Activated T-helper 2 cell treated with anti-CD3 and anti-CD28 coated beads, Interferon-gamma antibody, Interleukin-2, Interleukin-4, amounts not matched to agents 10 μg/mL and 5 μg/mL and 100 μg/mL, durations not matched to agents 14 hours and 24 hours and 36 hours (primary cell): ENCODE data around the gene BMP8B. TPM values are rescaled to one million over a fixed set of nuclear protein-coding genes. Genes with fewer than 3 reads are reported as not detected.
"Not testable (repeated sequence)": the region's sequence is repeated elsewhere in the genome, so short reads cannot be mapped to it uniquely, and the experiment has no call there.

Experiments used
- DNase-seq: peaks from one replicate; pipeline ENCODE4 v3.0.0; 2021; ENCODE audit warnings: low spot score
- H3K27ac Mint-ChIP-seq: one replicate; pipeline ENCODE4 v1.8.0; 2021; ENCODE audit warnings: mixed read lengths
- H3K27me3 Mint-ChIP-seq: one replicate; pipeline ENCODE4 v1.8.0; 2021; ENCODE audit warnings: low read depth, mixed read lengths
- H3K36me3 Mint-ChIP-seq: one replicate; pipeline ENCODE4 v1.8.0; 2021; ENCODE audit warnings: low read depth, mixed read lengths
- H3K4me1 Mint-ChIP-seq: one replicate; pipeline ENCODE4 v1.8.0; 2021; ENCODE audit warnings: low read depth, mixed read lengths
- H3K4me3 Mint-ChIP-seq: one replicate; pipeline ENCODE4 v1.8.0; 2021; ENCODE audit warnings: low read depth, mild to moderate bottlenecking, moderate library complexity, mixed read lengths
- H3K9me3 Mint-ChIP-seq: one replicate; pipeline ENCODE4 v1.8.0; 2021; ENCODE audit warnings: mixed read lengths
- intact Hi-C: fragments of 100-400 bp; cut with micrococcal nuclease; formaldehyde crosslinking; loops from one replicate; pipeline ENCODE4 v1.15.1; 2023
- total RNA-seq: library from RNA; stranded (reverse); gene quantifications from 2 replicates; pipeline ENCODE4 v1.2.3, GENCODE V29; 2022

The BMP8B gene
- total RNA-seq, 1 donor from 2014 or later: 1.9 TPM

DNA sequence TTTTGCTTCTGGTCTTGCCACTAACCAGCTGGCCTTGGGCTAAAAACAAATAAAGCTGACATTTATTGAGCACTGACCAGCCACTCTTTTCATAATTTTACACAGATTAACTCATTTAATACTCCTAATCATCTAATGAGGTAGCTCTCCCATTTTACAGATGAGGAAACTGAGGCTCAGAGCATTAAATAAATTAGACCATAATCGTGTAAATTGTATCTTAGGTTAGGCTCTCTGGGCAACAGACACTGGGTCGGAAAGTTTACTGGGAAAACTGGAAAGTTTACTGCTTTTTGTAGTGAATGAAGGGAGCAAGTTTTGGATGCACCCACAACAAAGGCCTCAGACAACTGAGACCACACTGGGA, 7.3 kb downstream of the BMP8B start:
- H3K9me3 Mint-ChIP-seq: no peaks in the 10 kb centered on the region
- intact Hi-C loops: no loop called here
- H3K36me3 Mint-ChIP-seq: no peaks in the 10 kb centered on the region

DNA sequence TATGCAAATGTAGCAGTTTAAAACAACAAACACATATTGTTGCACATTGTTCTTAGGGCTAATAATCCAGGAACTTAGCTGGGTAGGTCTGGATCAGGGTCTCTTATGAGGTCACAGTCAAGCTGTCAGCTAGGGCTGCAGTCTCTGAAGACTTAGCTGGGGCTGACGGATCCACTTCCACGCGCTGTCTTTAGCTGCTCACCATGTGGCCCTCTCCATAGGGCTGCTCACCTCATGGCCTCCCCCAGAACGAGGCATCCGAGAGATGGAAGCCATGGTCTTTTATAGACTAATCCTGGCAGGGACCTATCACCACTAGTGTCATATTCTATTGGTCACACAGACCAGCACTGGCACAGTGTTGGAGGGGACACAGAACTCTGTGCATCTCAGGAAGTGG, 8.8 kb downstream of the BMP8B start:
- Mint-ChIP-seq H3K4me1 (no peaks in the 10 kb centered on the region), H3K36me3 (no peaks in the 10 kb centered on the region), H3K9me3 (no peaks in the 10 kb centered on the region), H3K27ac (no peak overlapping the region), H3K27me3 (peaks cover 9% of the 10 kb centered on the region), H3K4me3 (no peak overlapping the region)
- DNase-seq: no peak
- intact Hi-C loops: no loop called here

More for the DNA sequence above, 7.3 kb downstream of the BMP8B start:
- no peak for DNase-seq
- Mint-ChIP-seq H3K27me3 (peaks cover 12% of the 10 kb centered on the region), H3K4me3 (no peak overlapping the region), H3K4me1 (no peaks in the 10 kb centered on the region), H3K27ac (no peak overlapping the region)

DNA sequence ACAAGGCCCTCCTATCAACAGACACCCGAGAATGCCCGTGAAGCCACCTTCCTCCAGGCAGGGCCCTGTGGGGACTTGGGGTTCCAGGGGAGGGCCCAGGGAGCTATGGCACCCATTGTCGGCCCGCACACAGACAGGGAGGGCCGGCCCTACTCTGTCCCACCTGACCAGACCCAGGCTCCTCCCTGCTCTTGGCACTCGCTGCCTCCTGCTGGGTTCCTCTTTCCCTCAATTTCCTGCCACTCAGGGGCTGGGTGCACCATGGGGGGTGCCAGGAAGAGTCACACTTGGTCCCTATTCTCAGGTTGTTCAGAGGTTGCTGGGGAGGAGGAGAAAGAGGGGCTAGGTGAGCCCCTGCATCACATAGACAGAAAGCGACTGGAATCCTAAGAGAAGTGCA, 9.5 kb downstream of the BMP8B start:
- intact Hi-C loops: no loop called here
- Mint-ChIP-seq H3K4me1 (no peaks in the 10 kb centered on the region), H3K4me3 (no peak overlapping the region), H3K27ac (no peak overlapping the region), H3K9me3 (no peaks in the 10 kb centered on the region), H3K36me3 (no peaks in the 10 kb centered on the region), H3K27me3 (peaks cover 9% of the 10 kb centered on the region)
- DNase-seq: no peak

DNA sequence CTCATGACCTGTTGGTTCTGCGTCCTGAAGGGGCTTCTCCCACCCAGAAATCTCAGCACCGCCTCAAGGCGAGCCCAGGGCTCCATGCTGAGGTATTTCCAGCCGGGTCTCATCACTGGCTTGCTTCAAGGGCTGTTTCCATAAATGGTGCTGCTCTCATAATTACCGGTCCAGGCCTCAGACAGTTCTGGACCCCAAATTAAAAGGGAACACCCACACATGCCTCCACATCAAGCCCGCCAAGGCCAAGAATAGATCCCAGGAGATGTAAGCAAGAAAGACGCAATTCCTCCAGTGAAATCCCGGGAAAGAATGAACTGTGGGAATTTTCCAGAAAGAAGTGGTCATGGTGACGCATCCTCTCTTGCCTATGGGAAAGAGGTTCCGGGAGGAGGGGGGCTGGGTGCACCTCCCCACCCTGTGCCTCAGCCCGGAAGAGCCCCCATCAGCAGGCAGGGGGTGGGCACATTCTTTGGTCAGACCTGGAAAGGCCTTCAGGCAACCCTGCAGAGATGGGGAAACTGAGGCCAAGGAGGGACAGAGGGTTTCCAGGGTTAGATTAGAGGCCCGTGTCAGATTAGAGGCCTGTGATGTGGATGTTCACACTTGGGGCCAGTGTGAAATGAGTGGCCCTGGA, 10.1 kb downstream of the BMP8B start:
- H3K27me3 Mint-ChIP-seq, H3K27ac Mint-ChIP-seq, H3K9me3 Mint-ChIP-seq, H3K36me3 Mint-ChIP-seq, DNase-seq, intact Hi-C loops, H3K4me3 Mint-ChIP-seq, H3K4me1 Mint-ChIP-seq: not testable (repeated sequence)

DNA sequence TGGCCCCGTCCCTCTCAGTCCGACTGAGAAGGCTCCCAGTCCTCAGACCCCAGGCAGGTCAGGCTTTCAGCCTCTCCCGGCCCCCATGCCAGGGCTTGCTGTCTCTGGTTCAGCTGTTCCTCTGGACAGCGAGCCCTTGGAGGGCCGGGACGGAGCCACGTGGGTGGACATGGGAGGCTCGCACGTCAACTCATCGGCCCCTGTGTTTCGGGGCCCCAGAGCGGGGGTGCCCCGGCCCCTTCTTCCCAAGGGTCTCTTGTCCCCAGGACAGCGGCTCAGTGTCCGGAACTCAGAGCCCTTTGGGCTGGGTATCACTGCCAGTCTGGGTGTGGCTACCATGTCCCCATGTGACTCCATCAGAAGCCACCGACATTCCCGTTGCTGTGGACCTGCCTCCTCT, 10.8 kb downstream of the BMP8B start:
- H3K4me1 Mint-ChIP-seq, H3K4me3 Mint-ChIP-seq, H3K27ac Mint-ChIP-seq, DNase-seq, H3K9me3 Mint-ChIP-seq, intact Hi-C loops, H3K27me3 Mint-ChIP-seq, H3K36me3 Mint-ChIP-seq: not testable (repeated sequence)

DNA sequence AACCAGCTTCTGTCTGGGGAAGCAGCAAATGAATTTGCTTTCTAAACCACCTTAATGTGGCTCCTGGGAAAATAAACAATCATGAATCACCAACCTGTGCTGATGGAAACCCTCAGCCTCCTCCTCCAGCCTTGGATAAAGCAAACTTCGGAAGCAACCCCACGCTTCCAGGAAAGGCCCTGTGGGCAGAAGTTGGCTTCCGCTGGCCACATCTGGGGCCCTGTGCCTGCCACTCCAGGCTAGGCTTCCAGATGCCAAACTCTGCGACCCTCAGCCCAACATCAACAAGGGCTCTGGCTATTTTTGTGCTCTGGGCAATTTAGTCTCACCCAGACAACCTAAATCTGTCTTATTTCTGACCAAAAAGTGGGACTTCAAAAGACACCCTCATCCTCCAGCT, 11.4 kb downstream of the BMP8B start:
- Mint-ChIP-seq H3K4me3 (no peak overlapping the region), H3K36me3 (no peaks in the 10 kb centered on the region), H3K4me1 (no peaks in the 10 kb centered on the region), H3K27ac (no peak overlapping the region), H3K27me3 (peaks cover 7% of the 10 kb centered on the region), H3K9me3 (no peaks in the 10 kb centered on the region)
- intact Hi-C loops: no loop called here
- DNase-seq: no peak

DNA sequence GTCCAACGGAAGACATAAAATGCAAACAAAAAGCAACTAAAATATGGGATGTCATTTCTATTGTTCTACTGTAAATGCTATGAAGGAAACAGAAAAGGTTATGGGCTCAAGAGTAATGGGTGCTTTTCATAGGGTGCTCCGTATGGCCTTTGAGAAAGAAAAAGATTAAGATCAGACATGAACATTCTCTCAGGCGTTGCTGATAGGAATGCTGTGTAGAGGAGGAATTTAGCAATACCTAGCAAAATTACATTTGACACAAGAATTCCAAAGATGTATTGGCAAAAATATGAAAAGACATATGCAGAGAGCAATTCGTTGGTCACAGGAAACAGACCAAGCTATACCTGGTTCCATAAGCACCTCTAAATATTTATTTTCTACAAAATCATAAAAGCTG, 11.8 kb downstream of the BMP8B start:
- Mint-ChIP-seq H3K9me3 (no peaks in the 10 kb centered on the region), H3K4me1 (no peaks in the 10 kb centered on the region), H3K4me3 (no peak overlapping the region), H3K36me3 (no peaks in the 10 kb centered on the region), H3K27me3 (peaks cover 7% of the 10 kb centered on the region), H3K27ac (no peak overlapping the region)
- no peak for DNase-seq
- intact Hi-C loops: no loop called here

DNA sequence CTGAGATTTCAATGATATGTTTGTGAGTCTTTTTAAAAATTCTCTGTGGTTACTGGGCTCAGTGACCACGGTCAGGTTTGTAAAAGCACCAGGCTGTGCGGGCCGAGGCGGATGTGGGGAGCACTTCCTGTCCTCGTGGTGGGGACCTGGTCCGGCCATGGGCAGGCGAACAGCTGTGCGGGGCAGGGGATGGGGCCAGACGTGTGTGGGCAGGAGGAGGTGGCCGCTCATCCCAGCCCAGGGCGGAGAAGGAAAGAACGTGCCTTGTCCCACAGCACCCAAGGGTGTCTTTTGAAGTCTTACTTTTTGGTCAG, 12.3 kb downstream of the BMP8B start:
- intact Hi-C loops: no loop called here
- Mint-ChIP-seq H3K4me3 (no peak overlapping the region), H3K4me1 (no peaks in the 10 kb centered on the region), H3K27ac (no peak overlapping the region), H3K9me3 (no peaks in the 10 kb centered on the region), H3K36me3 (no peaks in the 10 kb centered on the region), H3K27me3 (peaks cover 7% of the 10 kb centered on the region)
- no peak for DNase-seq

DNA sequence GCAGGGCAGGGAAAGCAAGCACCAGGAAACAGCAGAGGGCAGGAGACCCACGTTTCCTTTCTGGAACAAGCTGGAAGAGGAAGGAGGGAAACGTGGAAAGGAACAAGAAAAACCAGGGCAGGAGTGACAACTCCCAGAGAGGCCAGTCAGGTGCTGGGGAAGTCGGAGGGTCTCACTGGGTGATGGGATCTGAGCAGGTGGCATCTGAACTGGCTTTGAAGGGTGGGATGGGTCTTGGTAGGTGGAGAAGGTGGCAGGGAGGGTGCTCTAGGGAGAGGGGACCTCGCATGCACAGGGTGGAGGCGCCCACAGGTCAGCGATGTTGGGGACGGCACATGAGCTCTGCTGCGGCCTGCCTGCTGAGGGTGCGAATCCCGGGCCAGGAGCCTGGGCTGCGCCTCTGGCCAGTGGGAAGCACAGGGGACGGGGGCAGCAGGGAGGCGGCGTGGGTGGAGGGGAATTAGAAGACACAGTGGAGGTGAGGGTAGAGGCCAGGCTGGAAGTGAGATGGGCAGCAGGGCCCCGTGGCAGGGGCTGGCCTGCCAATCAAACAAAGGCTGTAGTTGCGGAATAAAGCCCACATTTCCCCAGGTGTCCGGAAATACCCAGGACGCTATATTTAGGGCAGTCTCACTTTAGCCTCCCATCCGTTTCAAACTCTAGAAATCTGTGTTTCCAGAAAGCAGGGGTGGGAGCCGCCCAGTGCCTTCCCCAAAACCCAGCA, 12.8 kb downstream of the BMP8B start:
- H3K9me3 Mint-ChIP-seq, H3K36me3 Mint-ChIP-seq, H3K27ac Mint-ChIP-seq, H3K4me1 Mint-ChIP-seq, H3K27me3 Mint-ChIP-seq, H3K4me3 Mint-ChIP-seq, DNase-seq, intact Hi-C loops: not testable (repeated sequence)

DNA sequence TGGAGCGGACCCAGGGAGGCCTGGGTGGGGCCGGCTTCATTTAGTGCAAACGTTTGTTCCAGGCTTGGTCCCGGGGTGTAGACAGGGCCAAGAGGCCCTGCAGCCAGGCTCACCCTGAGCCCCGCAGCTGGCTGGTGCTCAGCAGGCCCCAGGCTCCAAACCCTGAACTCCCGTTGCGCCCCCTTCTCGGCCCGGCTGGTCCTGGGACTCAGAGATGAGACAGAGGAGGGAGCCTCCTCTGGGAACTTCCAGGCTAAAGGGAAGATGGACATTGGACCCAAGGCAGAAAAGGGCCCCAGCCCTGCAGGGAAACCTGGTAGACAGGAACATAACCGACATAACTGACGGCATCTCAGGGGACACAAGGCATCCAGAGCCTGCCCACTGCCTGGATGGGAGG, 13.5 kb downstream of the BMP8B start:
- H3K9me3 Mint-ChIP-seq, intact Hi-C loops, H3K4me3 Mint-ChIP-seq, H3K27ac Mint-ChIP-seq, H3K27me3 Mint-ChIP-seq, DNase-seq, H3K36me3 Mint-ChIP-seq, H3K4me1 Mint-ChIP-seq: not testable (repeated sequence)

DNA sequence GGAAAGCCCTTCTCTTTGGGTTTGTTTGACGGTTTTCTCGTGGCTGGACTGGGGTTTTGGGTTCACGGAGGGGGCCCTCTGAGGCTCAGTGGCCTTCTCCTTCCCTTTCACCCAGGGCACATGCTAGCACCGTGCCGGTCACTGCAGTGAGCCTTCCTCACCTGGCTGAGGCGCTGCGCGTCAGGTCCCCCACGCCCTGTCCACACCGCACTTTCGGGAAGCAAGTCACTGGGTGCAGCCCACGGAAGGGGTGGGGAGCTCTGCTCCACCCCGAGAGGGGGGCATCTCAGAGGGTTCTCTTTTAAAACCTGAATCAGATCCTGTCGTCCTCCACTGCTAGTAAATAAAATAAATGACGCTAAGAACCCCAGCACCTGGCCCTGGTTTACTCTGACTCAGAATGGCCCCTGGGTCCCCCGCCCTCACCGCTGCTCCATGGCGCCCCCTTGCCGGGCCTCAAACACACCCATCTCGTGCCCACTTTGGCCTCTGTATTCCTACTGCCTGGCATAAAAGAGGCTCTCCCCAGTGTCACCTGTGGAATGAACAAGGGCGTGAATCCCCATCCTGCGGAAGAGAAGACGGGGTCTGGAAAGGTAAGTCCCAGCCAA, 15.2 kb downstream of the BMP8B start:
- H3K4me1 Mint-ChIP-seq, intact Hi-C loops, H3K27ac Mint-ChIP-seq, H3K9me3 Mint-ChIP-seq, DNase-seq, H3K27me3 Mint-ChIP-seq, H3K36me3 Mint-ChIP-seq, H3K4me3 Mint-ChIP-seq: not testable (repeated sequence)

DNA sequence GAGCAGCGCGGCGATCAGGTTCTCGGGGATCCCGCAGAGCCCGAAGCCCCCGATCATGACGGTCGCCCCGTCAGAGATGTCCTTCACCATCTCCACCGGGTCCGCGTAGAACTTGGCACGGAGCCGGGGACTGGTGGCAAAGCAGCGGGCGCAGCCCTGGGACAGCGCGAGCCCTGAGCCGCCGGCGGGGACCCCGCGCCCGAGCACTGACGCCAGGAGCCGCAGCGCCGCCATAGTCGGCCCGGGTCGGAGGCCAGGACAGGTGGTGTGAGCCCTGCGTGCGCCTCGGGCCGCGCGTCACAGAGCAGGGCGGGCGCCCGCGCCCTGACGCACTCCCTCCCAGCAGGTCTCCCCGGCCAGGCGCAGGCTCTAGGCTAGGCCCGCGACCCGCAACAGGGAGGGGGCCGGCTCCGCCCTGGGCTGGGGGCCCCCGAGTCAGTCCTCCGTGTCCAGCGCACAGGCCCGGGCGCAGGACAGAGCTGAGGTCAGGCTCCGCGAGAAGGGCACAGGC, 17.6 kb downstream of the BMP8B start, which contains the start of gene OXCT2:
Gene OXCT2 (minus strand): TSS at position 327 of the 511 bp plus-strand sequence. CDS start 93 bp downstream, at position 234.
- DNase-seq, intact Hi-C loops, H3K27me3 Mint-ChIP-seq, H3K27ac Mint-ChIP-seq, H3K36me3 Mint-ChIP-seq, H3K9me3 Mint-ChIP-seq, H3K4me1 Mint-ChIP-seq: not testable (repeated sequence)
- peak within 1 kb of the TSS; percentile 72 for H3K4me3 Mint-ChIP-seq
